Left ventricle myocardium superior (tissue), 1 donor: ENCODE data around the gene GFI1B. TPM values are rescaled to one million over a fixed set of nuclear protein-coding genes. Genes with fewer than 3 reads are reported as not detected.
A peak's percentile ranks its signal among the peaks of the same experiment; 100 is the strongest.
"Not testable (repeated sequence)": the region's sequence is repeated elsewhere in the genome, so short reads cannot be mapped to it uniquely, and the experiment has no call there.

Experiments
- ATAC-seq: fragments of 200-7000 bp; cut with Tn5 transposase; one replicate; pipeline ENCODE4 v1.9.1; 2020; ENCODE audit warnings: mild to moderate bottlenecking, moderate library complexity
- DNase-seq: peaks from one replicate; pipeline ENCODE4 v3.0.0-alpha.2; 2020
- intact Hi-C: fragments of 100-400 bp; cut with micrococcal nuclease; formaldehyde crosslinking; loops from one replicate; pipeline ENCODE4 v1.11.0; 2022
- microRNA-seq: library from miRNA; unstranded; fragments of <30 nt; microRNA quantifications from one replicate; pipeline ENCODE4 v1.2.0, GENCODE V29; 2020; ENCODE audit warnings: borderline number of aligned reads
- total RNA-seq: library from RNA; stranded (reverse); fragmentation: NEBNext Ultra II Directional; extraction: Animal tissue kit (Norgen Biotek cat#: 25700); gene quantifications from one replicate; pipeline ENCODE4 v1.2.1, GENCODE V29; 2021
- donor health status: DM: no; HTN: yes; CAD: no; lungs with severe emphysema.

Gene GFI1B
- total RNA-seq, 1 donor from 2014 or later = 0.25 TPM

DNA sequence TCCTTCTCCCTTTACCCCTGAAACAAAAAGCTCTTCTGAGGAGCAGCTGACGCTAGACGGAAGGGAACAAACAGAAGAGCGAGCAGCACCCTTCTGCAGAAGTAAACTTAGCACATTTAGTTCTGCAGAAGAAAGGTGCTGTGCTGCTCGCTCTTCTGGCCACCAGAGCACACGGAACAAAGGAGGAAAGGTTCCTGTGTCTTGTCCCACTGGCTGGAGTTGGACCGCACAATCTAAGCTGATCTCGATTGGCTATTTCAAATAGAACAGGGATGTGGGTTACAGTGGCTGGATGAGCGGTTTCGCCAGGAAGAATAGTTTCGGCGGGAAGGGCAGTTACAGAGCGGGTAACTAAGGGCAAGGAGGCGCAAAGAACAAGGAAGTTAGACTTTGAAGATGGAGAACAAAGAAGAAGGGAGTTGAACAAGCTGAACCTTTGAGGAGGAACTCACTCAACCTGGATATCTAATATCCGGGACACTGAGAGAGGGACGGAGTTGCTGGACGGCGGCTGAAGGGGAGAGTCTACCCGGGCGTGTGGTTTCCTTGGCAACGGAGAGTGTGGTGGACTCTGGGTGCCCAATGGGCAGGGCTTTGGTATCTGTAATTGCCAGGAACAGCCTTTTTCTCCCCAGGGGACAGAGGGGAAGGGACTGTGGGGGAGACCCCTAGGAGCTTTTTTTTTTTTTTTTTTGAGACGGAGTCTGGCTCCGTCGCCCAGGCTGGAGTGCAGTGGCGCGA, 59.5 kb downstream of the GFI1B start:
- DNase-seq = no peak
- no peak for ATAC-seq

GRCh38 chr9:133040892-133041479, 62.5 kb downstream of the GFI1B start:
- intact Hi-C loops, ATAC-seq: not testable (repeated sequence)
- peak; percentile 72 for DNase-seq

More for the DNA sequence above, 59.5 kb downstream of the GFI1B start:
- intact Hi-C loops = loop anchor here (10.0 kb wide), 1 partner anchor 107 kb away; no protein-coding TSS in a partner anchor

Small RNA genes lying within 50 kb of the gene (microRNA-seq; reads per million reads assigned to microRNA genes)
- not detected for gene MIR548AW

Other genes with a start within 250 kb of the GFI1B start
- gene AK8, start 100.4 kb upstream of the GFI1B start, total RNA-seq = 0.42 TPM
- gene SPACA9, start 99.8 kb upstream of the GFI1B start, total RNA-seq = 4.4 TPM
- gene TSC1, start 34.1 kb upstream of the GFI1B start, total RNA-seq = 54.4 TPM
- gene GTF3C5, start 52.3 kb downstream of the GFI1B start, total RNA-seq = 60.8 TPM
- 7.2 TPM for gene CEL, start 83.3 kb downstream of the GFI1B start, total RNA-seq
- gene RALGDS, start 142.5 kb downstream of the GFI1B start, total RNA-seq = 33.1 TPM
- 6.2 TPM for gene GBGT1, start 185.2 kb downstream of the GFI1B start, total RNA-seq
- gene OBP2B, start 230.6 kb downstream of the GFI1B start, total RNA-seq = not detected